ENCODE results near the gene FN3KRP. TPM values are rescaled to one million over a fixed set of nuclear protein-coding genes. Genes with fewer than 3 reads are reported as not detected.
A peak's percentile ranks its signal among the peaks of the same experiment; 100 is the strongest.

The FN3KRP gene
- total and polyA plus RNA-seq, 2 of the 13 experiments (the other 11 are each of a cell fraction or from before 2014, with no cell fraction given), result 22.4 to 28.2 TPM

GRCh38 chr17:82678265-82678891 lies 38.1 kb upstream of the FN3KRP start (continued):
- TF ChIP-seq THRA (CRISPR knock-in tag; IDR thresholded peaks at IDR 0.05; ENCODE audit: borderline replicate concordance) (no peak), BATF2 (CRISPR knock-in tag; IDR thresholded peaks at IDR 0.05) (no peak), RXRB (CRISPR knock-in tag; IDR thresholded peaks at IDR 0.05; ENCODE audit: borderline replicate concordance) (no peak), CREM (IDR thresholded peaks at IDR 0.05) (no peak), CREM (CRISPR knock-in tag; IDR thresholded peaks at IDR 0.05) (no peak), DDIT3 (CRISPR knock-in tag; IDR thresholded peaks at IDR 0.05) (no peak), SP4 (CRISPR knock-in tag; IDR thresholded peaks at IDR 0.05) (no peak), HOXA3 (CRISPR knock-in tag; IDR thresholded peaks at IDR 0.05) (no peak)

- in situ Hi-C loops (cut with HindIII; ENCODE audit: extremely low pct_ligation_motif_present, low pct_unique_long_range_greater_than_20kb) (no loop called here), intact Hi-C loops (cut with micrococcal nuclease; ENCODE audit: unreplicated experiment) (loop anchor here (1.0 to 2.0 kb wide), 3 partner anchors 31 to 95 kb away; no protein-coding TSS in a partner anchor)
- no peak overlapping the region for H3K9ac ChIP-seq (ENCODE audit: insufficient read depth, low read depth, low read length)
- peak; percentile 99 for ATAC-seq
- H3K27ac ChIP-seq (ENCODE audit: extremely low read length, insufficient read depth, low read length), result no peak overlapping the region
- WGBS (ENCODE audit: low lambda C conversion rate), result 46% methylated on average over 20 of the region's 28 CpGs
- peaks cover 36% of the 10 kb centered on the region for H3K4me1 ChIP-seq (ENCODE audit: insufficient read depth, low read length)
- peaks cover 8% of the 10 kb centered on the region for H3K9me3 ChIP-seq (ENCODE audit: low read length)
- H3K4me3 ChIP-seq (replicated peaks in 1 of 3; ENCODE audit: insufficient read depth in 1 of 3, low read depth in 2 of 3, low read length in 3 of 3), result no peak overlapping the region
- H3K79me2 ChIP-seq (ENCODE audit: insufficient read depth, low read length), result no peaks in the 10 kb centered on the region
- POLR2A ChIA-PET, result no interaction called here
- no peak overlapping the region for H3K4me2 ChIP-seq (ENCODE audit: low read depth, low read length)
- no peaks in the 10 kb centered on the region for H4K20me1 ChIP-seq (ENCODE audit: insufficient read depth, low read length)
- no peak for FAIRE-seq
- H3K36me3 ChIP-seq (replicated peaks in 1 of 2; ENCODE audit: control insufficient read depth in 1 of 2, insufficient read depth in 2 of 2, low read length in 2 of 2), result no peaks in the 10 kb centered on the region
- DNase-seq (ENCODE audit: low spot score), result peak; percentile 53
- H3K27me3 ChIP-seq (ENCODE audit: control insufficient read depth in 1 of 2, insufficient read depth in 2 of 2, low read length in 2 of 2), result no peaks in the 10 kb centered on the region
- CTCF ChIA-PET (ENCODE audit: low intra/inter-chr PET ratio, low total read pairs), result interaction anchor here (1.1 to 2.1 kb wide), 4 partner anchors 11 to 95 kb away, joined by 3 to 26 read pairs (median 10); no protein-coding TSS in a partner anchor
- no peak overlapping the region for H2AFZ ChIP-seq (ENCODE audit: low read length)
- no TSS peak for BruUV-seq (replicated peaks)
- TF ChIP-seq ZNF605 (CRISPR knock-in tag; IDR thresholded peaks at IDR 0.05), result 0 out of 2 replicates have a peak, but pooled peaks have one; percentile 22
- peak; percentile 85 for TF ChIP-seq SP5 (CRISPR knock-in tag; IDR thresholded peaks at IDR 0.05; ENCODE audit: borderline replicate concordance, low read depth)
- peak; percentile 53; the same call in 1 of the 2 replicates for TF ChIP-seq HOXA3 (CRISPR knock-in tag; IDR thresholded peaks at IDR 0.05)
- TF ChIP-seq JDP2 (CRISPR knock-in tag; IDR thresholded peaks at IDR 0.05; ENCODE audit: borderline replicate concordance), result no peak
- peak; percentile 34; the same call in 1 of the 2 replicates for TF ChIP-seq ZNF768 (CRISPR knock-in tag; IDR thresholded peaks at IDR 0.05)
- TF ChIP-seq ZNF891 (CRISPR knock-in tag; IDR thresholded peaks at IDR 0.05), result peak; percentile 79; the same call in 1 of the 2 replicates
- no peak for TF ChIP-seq KAT2B (IDR thresholded peaks at IDR 0.05; ENCODE audit: borderline replicate concordance, low read depth, low read length)
- TF ChIP-seq ZBTB33 (CRISPR knock-in tag; IDR thresholded peaks at IDR 0.05), result peak; percentile 72
Measured at GRCh38 chr17:82679586-82680465, 36.7 kb upstream of the FN3KRP start.
